AG20443 (cell line): ENCODE data around the gene NOXRED1.

Experiments used
- DNase-seq: peaks from one replicate; pipeline ENCODE4 v3.0.0; 2012; ENCODE audit warnings: low spot score, mixed read lengths

NOXRED1 gene

DNA sequence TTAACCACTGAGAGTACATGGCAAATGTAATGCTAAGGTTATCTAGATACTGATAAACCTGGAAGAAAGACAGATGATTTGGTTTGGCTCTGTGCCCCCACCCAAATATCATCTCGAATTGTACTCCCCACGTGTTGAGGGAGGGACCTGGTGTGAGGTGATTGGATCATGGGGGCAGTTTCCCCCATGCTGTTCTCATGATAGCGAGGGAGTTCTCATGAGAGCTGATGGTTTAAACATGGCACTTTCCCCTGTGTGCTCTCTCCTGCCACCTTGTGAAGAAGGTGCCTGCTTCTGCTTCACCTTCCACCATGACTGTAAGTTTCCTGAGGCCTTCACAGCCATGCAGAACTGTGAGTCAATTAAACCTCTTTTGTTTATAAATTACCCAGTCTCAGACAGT lies 14.2 kb downstream of the NOXRED1 start:
- DNase-seq = no peak

DNA sequence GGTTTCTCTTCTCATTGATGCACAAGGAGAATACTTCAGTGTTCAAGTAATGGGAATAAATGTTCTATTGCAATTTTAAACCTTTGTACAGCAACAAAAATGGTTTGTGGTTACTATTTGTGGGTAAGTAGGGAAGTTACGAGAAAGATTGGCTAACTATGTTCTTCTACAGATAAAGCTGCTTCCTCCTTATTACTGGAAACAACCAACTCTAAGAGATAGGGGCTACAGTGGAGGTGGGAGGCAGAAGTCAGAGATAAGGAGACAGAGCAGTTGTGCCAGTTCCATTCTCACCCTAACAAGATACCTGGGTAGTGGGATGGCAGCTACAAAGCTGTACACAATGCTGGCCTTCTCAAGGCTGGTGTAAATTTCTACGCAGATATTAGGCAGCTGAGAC lies 16.2 kb downstream of the NOXRED1 start:
- no peak for DNase-seq

DNA sequence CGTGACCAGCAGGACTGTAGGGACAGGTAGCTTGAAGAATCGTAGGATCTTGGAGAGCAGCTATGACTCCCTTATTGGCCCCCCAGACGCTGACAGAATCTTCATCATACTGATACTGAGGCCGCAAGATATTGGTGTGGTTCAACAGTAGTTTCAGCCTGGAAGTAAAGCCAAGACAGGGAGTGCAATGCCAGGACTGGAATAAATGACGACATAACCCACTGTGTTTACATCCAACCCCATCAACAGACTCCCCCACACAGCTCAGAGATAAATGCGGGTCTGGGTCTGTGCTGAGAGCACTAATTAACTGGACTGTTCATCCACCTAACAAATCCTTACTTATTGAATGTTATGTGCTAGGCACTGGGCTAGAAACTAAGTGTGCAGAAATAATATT lies 16.6 kb downstream of the NOXRED1 start:
- no peak for DNase-seq

DNA sequence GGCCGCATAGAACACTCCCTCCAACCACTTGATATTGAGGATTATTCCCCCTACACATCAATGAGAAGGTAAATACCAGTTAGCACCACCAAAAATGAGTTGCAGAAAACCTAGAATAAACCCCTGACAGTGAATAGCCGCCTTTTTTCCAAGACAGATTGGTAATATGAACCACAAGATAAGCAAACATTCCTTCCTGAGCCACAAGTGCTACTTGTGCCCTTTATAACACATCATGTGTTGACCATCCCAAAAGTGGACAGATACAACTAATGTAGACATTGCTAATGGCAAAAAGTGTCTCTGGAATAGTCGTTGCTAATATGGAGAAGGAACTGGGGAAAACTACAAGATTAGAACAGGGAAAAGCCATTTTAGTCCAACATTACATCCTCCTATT lies 17.2 kb downstream of the NOXRED1 start:
- DNase-seq = no peak

DNA sequence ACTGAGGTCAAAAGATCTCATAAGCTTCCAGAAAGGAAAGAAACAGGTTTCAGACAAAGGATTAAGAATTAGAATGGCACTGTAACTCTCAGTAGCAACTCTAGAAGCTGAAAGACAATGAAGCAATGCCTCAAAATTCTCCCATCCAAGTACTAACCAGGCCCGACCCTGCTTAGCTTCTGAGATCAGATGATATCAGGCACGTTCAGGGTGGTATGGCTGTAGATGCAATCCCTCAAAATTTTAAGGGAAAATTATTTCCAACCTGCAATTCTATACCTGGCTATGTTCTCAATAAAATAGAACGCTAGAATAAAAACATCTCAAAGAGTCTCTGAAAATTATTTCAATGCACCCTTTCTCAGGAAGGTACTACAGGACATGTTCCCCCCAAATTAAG lies 19.6 kb downstream of the NOXRED1 start:
- DNase-seq = no peak

DNA sequence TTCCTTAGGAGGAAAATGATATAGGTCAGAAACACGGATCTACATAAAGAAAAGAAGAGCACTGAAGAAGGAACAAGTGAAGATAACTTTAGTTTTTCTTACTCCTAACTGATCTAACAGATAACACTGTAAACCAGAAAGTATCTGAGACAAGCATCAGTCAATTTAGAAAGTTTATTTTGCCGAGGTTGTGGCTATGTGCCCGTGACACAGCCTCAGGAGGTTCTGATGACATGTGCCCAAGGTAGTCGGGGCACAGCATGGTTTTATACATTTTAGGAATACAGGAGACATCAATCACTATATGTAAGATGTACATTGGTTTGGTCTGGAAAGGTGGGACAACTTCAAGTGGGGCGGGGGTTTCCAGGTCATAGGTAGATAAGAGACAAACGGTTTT lies 23.1 kb downstream of the NOXRED1 start:
- no peak for DNase-seq

DNA sequence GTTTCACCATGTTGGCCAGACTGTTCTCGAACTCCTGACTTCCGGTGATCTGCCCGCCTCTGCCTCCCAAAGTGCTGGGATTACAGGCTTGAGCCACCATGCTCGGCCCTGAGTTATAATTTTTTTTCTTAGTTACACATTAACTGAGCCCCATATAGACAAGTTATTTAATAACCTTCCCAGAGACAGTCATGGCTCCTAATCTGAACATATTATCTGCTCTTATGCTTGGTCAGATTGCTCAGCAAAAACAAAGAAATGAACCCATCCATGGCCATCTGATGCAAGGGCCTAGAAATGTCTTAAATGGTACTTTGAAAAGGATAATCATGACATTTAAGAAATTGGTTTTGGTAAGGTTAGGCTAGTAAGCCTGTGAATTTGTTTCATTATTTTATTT lies 33.1 kb downstream of the NOXRED1 start:
- no peak for DNase-seq

DNA sequence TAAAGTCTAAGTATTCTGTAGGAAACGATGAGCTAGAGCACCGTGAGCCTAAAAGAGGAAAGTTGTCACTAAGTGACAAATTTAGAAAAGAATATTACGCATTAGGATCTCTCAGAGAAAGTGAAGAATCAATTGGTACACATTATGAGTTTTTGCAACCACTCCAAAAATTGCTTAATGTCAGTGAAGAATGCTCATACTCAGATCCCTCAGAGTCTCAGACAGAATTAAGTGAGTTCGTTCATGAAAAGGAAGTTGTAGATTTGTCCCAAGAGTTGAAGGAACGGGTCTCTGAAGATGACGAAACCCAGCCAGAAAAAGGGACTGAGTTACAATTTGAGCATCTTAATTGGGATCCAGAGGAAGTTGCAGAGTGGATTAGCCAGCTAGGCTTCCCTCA lies 44.6 kb downstream of the NOXRED1 start:
- DNase-seq = no peak

DNA sequence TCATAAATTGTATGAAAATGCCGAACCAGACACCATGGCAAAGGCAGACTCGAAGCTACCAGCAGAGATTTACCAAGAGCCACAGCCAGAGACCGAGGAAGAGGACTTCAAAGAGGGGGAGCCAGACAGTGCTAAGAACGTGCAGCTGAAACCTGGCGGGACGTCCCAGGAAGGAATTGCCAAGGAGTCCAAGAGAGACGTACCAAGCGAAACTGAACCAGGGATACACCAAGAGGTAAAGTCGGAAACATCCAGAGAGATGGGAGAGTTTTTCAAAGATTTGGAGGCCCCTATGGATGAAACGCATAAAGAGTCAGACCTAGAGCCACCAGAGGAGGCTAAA lies 45.9 kb downstream of the NOXRED1 start:
- DNase-seq = no peak

DNA sequence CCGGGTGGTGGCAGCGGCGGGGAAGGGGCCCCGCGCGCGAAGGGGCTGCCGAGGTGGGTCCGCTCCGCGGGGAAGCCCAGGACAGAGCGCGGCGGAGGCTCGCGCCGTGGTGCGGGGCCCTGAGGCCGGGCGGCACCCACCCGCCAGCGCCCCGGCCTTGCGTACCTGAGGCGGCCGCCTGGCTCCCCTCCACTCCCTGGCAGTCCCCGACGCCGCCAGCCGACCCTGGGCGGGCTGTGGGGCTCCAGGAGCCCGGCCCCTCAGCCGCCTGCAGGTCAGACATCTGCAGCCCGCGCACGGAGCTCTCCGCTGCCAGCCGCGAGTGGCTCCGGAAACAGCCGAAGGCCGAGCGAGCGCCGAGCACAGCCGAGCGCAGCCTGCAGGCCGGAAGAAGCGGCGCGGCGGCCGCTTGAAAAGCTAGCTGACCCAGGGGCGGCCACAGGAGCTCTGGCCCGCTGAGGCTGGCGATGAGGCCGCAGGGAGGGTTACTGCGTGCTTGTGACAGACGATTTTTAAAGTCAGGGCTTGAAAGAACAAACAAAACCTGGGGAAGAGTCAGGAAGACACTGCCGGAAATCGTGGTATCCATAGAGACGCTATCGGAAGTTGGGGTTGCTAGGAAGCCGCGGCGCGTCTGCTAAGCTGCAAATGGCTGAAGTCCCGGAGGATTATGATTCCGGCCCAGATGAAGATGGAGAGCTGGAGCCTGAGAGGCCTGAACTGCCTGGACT lies 46.4 kb downstream of the NOXRED1 start, which contains the start of the genes SAMD15 and TMED8:
Gene SAMD15 (plus strand): TSS at position 609 of the 731 bp plus-strand sequence. CDS start 40 bp downstream, at position 649.
Gene TMED8 (minus strand): TSS at position 324 of the 731 bp plus-strand sequence. CDS start 41 bp downstream, at position 283.
- DNase-seq = peak; percentile 97

DNA sequence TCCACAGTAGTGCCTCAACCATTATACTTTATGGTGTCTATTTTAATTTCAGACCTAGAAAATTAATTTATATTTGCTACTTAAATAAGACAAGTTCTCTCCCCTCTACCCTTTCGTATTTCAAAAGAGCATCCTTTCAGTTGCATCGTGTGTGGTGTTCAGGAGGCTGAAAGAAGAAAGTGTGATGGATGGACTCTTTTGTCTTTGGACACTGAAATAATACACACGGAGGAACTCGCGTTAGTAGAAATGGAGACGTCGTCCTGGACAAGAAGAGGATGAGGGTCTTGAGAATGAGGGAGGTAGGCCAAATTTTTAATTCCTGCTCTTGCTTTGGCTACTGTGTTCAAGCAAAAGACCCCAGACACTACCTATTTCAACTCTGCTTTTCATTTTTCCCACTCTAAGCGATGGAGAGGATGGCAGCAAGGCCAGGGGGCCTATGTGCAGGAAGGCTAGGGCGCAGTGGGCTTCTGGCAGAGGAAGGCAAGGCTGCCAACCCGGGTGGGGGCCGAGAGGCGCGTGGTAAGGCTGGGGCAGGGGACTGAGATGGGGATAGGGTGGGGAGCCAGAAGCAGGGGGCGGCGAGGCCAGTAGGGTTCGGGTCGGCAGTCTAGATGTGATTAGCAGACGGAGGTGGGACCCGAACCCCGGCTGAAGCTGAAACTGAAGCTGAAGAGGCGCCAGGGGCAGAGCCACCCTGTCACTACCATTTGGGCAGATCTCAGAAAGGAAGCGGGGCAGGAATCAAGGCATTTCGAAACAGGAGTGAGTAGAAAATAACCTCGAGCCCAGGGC lies 47.2 kb downstream of the NOXRED1 start:
- no peak for DNase-seq

DNA sequence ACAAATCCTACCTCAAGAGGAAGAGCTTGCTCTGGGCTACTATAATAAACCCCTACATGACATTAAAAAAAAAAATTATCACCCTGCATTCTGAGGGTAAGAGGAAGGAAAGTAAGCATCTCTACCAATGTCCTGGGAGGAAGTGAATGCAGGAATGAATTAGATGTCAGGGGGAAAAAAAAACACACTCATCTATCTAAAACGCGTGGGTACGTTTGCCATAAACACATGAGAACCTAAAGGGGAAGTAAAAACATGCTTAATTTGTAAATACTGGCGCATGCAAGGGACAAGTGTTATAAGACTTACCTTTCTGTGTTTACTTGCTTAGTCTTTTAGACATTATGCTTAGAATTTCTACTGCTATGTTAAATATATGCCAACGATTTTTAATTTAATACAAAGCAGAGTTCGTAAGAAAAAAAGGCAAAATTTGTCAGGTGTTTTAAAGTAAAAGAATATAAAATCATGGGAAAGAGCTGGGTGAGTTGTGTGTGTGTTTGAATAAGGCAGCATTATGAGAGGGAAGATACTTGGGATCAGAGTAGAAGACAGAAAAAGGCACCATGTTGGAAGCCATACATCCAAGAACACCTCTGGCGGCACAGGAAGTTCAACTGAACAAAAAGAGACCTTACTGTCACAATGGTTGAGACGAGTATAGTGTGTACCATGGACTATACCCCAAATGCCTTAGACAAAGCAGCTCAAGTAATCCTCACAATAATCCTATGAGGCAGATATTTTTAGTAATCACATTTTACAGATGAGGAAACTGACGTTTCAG lies 48.0 kb downstream of the NOXRED1 start:
- DNase-seq = no peak

DNA sequence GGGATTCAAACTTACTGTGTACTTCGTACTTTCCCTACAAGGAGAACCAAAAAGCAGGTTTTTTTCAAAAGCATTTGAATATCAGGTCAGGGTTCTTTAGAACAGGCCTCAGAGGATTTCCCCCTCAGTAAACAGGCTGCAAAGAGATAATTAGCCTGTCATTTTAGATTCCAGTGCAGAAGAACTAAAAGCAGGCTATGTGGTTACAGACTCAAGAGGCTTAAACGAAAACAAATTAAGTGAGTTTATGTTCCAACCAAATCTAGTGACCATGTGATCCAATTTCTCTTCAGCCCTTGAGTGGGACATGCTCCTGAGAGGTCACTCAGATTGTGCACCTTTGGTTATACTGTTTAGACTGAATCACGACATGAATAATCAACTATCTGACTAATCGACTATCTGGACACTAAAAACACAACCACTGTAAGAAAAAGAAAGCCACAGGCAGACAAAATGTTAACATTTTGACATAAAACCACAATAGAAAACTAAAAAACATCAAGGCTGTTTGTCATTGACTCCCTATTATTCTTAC lies 51.0 kb downstream of the NOXRED1 start:
- no peak for DNase-seq

DNA sequence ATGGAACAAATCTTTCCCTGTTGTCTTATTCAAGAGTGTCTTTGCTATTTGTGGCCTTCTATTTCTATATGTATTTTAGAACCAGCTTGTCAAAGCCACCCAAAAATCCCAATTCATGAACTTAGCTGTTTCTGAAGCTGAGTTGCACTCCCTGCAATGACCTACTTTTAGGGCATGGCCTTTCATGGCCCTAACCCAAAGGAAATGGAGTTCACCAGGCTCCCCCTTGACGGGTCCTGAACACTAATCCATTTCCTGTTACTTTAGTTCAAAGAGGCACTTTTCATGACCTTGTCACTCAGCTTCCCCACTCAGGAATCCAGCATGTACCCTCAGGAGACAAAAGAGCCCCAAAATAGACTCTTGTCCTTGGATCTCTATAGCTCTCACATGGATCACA lies 54.0 kb downstream of the NOXRED1 start:
- DNase-seq = no peak

DNA sequence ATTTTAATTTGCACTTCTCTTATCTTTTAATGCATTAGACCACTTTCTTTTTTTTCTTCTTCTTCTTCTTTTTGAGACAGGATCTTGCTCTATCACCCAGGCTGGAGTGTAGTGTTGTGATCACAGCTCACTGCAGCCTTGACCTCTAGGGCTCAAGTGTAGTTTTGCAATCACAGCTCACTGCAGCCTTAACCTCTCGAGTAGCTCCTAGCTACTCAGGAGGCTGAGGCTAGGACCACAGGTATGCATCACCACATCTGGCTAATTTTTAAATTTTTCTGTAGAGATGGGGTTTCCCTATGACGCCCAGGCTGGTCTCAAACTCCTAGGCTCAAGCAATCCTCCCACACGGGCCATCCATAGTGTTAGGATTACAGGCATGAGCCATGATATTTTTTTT lies 59.2 kb downstream of the NOXRED1 start:
- DNase-seq = no peak

DNA sequence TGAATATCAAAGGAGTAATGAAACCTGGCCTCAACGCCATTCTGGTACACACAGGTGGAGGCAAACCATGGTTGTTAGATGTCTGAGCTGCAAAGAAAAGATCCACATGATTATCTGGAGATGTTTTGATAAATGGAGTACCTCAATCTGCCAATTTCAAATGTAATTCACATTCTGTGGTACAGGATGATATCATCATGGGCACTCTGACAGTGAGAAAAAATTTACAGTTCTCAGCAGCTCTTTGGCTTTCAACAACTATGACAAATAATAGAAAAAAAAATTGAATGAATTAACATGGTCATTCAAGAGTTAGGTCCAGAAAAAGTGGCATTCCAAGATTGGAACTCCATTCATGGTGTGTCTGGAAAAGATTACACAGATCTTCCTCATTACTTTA lies 63.7 kb downstream of the NOXRED1 start:
- DNase-seq = no peak

DNA sequence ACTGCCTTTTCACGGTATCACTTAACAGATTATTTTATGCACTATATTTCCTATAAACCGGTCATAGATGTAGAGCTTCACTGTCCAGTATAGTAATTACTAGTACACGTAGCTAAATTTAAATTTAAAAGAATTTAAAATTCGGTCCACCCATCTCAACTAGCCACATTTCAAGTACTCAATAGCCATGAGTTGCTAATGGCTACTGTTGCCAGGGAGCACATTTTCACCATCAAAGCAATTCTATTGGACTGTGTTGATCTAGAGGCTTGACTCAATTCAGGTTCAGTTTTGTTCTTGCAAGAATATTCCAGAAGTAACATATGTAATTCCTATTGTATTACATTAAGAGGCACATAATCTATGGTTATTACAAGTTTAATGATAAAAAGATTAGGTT lies 66.4 kb downstream of the NOXRED1 start:
- DNase-seq = no peak

DNA sequence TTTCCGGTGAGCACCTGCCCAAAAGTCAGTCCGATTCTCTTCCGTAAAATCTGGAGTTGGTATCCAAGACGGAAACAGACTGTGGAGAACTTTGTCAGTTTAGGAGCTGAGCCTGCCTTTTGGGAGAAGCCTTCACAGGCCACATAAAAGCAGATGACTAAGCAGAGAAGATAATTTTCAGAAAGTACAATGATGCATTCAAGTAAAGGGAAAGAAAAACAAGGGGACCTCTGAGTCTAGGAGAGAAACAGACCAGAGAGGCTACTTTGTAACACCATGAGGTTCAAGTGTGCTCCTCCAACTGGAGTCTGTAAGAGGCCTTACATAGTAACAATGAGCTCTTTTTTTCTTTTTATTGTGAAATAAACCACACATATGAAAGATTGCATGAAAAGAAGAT lies 67.5 kb downstream of the NOXRED1 start:
- no peak for DNase-seq

DNA sequence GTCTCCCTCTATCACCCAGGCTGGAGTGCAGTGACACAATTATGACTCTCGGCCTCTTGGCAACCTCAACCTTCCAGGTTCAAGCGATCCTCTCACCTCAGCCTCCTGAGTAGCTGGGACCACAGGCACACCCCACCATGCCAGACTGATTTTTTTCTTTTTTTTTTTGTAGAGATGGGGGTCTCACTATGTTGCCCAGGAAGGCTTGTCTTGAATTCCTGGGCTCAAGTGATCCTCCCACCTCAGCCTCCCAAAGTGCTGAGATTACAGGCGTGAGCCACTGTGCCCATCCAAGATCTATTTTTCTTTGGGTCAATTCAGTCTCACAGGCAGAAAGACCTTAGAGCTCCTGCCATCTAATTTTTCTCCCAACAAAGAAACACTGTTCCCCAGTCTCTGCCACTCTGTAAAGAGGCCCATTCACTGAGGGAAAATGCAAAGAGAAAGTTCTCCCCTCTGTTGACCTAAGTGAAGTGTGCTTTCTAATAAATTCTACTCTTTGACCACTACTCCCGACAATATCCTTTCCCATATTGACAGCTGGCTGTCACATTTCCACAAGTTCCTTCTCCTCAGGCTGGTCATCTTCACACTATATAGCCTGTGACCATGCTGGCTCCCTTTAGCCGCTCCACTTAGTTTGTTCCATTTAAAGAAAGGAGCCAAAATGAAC lies 69.7 kb downstream of the NOXRED1 start:
- no peak for DNase-seq

DNA sequence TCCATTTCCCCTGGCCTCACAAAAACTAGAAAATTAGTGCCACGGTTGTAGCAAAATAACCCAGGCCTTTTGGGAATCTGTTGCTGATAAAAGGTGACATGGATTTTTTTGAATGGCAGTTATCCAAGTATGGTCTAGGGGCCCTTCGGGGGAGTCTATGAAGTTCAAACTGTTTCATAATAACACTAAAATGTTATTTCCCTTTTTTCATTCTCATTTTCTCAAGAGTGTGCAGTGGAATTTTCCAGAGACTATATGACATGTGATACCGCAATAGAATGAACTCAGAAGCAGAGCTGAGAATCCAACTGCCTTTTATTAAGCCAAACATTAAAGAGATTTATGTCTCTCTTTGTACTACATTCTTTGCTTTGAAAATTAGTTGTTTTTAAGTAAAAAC lies 75.6 kb downstream of the NOXRED1 start:
- DNase-seq = no peak

DNA sequence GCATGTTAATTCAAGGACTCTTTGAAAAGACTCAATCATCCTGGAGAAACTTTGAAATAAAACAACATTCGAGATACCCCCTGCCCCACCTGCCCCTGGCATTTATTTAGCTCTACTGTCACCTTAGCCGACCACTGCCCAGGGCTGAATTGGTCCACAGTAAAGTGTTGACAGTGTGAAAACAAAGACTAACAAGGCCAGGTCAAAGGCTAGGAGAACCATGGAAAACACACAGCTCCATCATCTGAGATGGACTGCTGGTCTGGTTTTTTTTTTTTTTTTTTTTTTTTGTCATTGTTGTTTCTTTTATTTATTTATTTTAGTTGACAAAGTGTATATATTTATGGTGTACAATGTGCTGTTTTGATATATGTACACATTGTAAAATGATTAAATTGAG lies 76.8 kb downstream of the NOXRED1 start:
- no peak for DNase-seq
